Neural crest cell (in vitro differentiated cells): ENCODE data around the gene ASTL. TPM values are rescaled to one million over a fixed set of nuclear protein-coding genes. Genes with fewer than 3 reads are reported as not detected.
"Not testable (repeated sequence)": the region's sequence is repeated elsewhere in the genome, so short reads cannot be mapped to it uniquely, and the experiment has no call there.

Experiments
- DNase-seq: peaks from one replicate; pipeline ENCODE4 v3.0.0; 2021; ENCODE audit warnings: low read depth, mixed read lengths, low spot score
- H3K27ac Mint-ChIP-seq: one replicate; pipeline ENCODE4 v1.8.0; 2021; ENCODE audit warnings: mild to moderate bottlenecking, mixed read lengths; ENCODE audit not compliant: unreplicated experiment
- H3K27me3 Mint-ChIP-seq: 2 replicates; pipeline ENCODE4 v1.8.0; 2021; ENCODE audit warnings: low read depth, mild to moderate bottlenecking, mixed read lengths
- H3K36me3 Mint-ChIP-seq: 2 replicates; pipeline ENCODE4 v1.8.0; 2021; ENCODE audit warnings: low read depth, mild to moderate bottlenecking, mixed read lengths
- H3K4me1 Mint-ChIP-seq: 2 replicates; pipeline ENCODE4 v1.8.0; 2021; ENCODE audit warnings: mixed read lengths
- H3K4me3 Mint-ChIP-seq: one replicate; pipeline ENCODE4 v1.8.0; 2021; ENCODE audit warnings: mild to moderate bottlenecking, mixed read lengths
- H3K9me3 Mint-ChIP-seq: 2 replicates; pipeline ENCODE4 v1.8.0; 2021; ENCODE audit warnings: mixed read lengths
- total RNA-seq: library from RNA; stranded (reverse); gene quantifications from 2 replicates; pipeline ENCODE4 v1.2.1, GENCODE V29; 2021
- TF ChIP-seq, protein P1 (sequence below): fragments of 200-600 bp; sonication (generic); conservative IDR thresholded peaks from 2 replicates; pipeline ENCODE4 v1.5.0; 2021; ENCODE audit warnings: antibody characterized with exemption, mild to moderate bottlenecking

The ASTL gene
- total RNA-seq, 1 donor from 2014 or later: not detected

DNA sequence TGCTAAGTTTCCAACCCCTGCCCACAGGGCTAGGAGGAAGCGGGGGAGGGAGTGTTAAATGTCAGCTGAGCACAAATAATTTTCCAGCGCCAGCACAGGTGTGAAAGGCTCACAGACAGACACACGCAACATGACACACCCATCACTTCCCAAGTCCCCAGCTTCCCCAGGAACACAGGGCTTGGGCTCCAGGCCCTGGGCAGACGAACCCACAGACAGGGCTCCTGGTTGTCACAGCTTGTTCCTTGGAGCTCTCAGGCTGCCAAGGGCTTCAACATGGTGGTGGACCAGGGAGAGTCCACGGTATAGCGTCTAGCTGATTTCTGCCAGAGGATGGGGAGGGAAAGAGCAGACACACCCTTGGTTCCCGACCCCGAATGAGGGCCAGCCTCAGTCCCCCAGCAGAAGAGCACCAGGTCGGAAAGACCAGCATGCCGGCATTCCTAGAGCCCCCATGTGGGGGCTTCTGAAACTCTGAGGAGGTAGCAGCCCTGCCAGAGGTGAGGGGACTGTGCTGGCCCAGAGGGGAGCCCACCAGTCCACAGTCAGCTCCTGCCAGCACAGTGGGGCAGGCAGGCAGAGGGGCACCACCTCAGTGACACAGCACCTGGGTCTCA is 5.0 kb upstream of the ASTL start:
- no peaks in the 10 kb centered on the region for H3K36me3 Mint-ChIP-seq
- DNase-seq: no peak
- peaks cover 8% of the 10 kb centered on the region for H3K4me1 Mint-ChIP-seq
- H3K9me3 Mint-ChIP-seq: no peaks in the 10 kb centered on the region
- peaks cover 44% of the 10 kb centered on the region for H3K27me3 Mint-ChIP-seq
- no peak overlapping the region for H3K27ac Mint-ChIP-seq
- no peak overlapping the region for H3K4me3 Mint-ChIP-seq
- TF ChIP-seq, protein P1, sequence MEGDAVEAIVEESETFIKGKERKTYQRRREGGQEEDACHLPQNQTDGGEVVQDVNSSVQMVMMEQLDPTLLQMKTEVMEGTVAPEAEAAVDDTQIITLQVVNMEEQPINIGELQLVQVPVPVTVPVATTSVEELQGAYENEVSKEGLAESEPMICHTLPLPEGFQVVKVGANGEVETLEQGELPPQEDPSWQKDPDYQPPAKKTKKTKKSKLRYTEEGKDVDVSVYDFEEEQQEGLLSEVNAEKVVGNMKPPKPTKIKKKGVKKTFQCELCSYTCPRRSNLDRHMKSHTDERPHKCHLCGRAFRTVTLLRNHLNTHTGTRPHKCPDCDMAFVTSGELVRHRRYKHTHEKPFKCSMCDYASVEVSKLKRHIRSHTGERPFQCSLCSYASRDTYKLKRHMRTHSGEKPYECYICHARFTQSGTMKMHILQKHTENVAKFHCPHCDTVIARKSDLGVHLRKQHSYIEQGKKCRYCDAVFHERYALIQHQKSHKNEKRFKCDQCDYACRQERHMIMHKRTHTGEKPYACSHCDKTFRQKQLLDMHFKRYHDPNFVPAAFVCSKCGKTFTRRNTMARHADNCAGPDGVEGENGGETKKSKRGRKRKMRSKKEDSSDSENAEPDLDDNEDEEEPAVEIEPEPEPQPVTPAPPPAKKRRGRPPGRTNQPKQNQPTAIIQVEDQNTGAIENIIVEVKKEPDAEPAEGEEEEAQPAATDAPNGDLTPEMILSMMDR: no peak

DNA sequence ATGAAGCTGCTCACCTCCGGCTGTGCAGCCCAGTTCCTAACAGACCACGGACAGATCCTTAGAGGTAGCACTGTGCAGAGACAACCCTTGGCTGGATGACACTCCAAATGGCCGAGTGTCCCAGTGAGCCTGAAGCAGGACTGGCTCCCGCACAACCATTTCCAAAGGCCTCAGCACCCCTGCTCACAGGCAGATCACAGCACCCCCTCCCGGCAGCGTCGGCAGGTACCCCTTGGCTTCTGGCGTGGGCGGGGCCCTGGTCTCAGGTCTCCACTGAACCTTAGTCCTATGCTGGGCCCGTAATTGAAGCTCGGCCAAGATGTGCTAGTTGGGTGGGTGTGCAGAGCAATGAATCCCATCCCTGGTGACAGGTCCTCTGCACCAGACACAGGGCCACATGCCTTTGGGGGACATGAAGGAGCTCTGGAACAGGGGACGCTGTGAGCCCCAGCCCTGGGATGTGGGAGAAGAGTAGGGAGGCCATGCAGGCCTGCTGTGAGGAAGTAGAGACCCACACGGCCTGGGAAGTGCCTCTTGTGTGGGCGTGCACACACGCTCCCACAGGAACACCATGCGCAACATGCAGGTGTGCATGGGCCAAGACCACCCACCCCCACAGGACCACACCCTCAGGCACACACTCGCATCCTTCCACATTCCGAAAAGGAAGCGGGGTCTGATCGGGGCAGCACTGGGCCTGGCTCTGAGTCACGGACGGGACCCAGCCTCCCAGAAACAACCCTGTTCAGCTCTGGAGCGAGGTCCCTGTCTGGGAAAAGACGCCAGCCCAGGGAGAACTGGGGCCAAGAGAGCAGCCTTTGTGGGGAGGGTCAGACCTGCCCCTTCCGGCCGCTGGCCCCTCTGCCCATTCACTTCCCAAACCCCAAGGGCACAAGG is 4.2 kb upstream of the ASTL start:
- Mint-ChIP-seq H3K36me3 (no peaks in the 10 kb centered on the region), H3K4me3 (no peak overlapping the region), H3K27ac (no peak overlapping the region), H3K4me1 (peaks cover 5% of the 10 kb centered on the region), H3K9me3 (no peaks in the 10 kb centered on the region), H3K27me3 (peaks cover 40% of the 10 kb centered on the region)
- TF ChIP-seq, protein P1: no peak
- no peak for DNase-seq

DNA sequence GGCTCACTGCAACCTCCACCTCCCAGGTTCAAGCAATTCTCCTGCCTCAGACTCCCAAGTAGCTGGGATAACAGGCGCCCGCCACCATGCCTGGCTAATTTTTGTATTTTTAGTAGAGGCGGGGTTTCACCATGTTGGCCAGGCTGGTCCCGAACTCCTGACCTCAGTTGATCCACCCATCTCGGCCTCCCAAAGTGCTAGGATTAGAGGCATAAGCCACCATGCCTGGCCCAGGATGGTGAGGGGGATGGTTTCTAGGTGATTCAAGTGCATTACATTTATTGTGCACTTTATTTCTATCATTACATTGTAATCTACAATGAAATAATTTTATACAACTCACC is 3.3 kb upstream of the ASTL start:
- H3K27ac Mint-ChIP-seq, H3K4me3 Mint-ChIP-seq, H3K9me3 Mint-ChIP-seq, DNase-seq, H3K36me3 Mint-ChIP-seq, H3K4me1 Mint-ChIP-seq: not testable (repeated sequence)
- H3K27me3 Mint-ChIP-seq: peaks cover 31% of the 10 kb centered on the region

DNA sequence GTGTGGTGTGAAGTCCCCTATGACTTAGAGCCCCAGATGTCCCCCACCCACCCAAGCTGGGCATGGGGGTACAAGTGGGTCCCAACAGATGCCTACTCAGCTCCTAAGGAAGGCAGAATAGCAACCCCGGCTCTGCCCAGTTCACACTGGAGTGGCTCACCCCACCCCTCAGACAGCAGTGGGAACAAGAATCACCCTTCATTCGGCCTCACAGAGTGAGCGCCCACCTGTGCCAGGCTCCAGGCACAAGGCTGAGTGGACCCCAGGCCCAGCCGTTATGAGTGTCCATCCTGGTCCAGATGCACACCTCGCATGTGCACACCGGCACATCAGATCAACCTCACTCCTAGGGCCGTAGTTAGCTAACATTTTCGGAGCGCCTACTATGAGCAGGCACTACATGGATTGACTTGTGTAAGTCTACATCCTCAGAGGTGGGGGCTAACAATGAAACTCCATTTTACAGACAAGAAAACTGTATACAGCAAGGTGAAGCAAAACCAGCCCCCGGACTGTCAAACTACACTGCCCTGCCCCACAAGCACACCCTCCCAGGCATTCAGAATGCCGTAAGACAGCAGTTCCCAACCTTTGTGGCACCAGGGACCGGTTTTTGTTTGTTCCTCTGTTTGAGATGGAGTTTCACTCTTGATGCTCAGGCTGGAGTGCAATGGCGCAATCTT is 2.8 kb upstream of the ASTL start:
- Mint-ChIP-seq H3K27ac (no peak overlapping the region), H3K27me3 (peaks cover 28% of the 10 kb centered on the region), H3K4me3 (no peak overlapping the region), H3K9me3 (no peaks in the 10 kb centered on the region), H3K4me1 (peaks cover 5% of the 10 kb centered on the region), H3K36me3 (no peaks in the 10 kb centered on the region)
- TF ChIP-seq, protein P1: no peak
- no peak for DNase-seq

DNA sequence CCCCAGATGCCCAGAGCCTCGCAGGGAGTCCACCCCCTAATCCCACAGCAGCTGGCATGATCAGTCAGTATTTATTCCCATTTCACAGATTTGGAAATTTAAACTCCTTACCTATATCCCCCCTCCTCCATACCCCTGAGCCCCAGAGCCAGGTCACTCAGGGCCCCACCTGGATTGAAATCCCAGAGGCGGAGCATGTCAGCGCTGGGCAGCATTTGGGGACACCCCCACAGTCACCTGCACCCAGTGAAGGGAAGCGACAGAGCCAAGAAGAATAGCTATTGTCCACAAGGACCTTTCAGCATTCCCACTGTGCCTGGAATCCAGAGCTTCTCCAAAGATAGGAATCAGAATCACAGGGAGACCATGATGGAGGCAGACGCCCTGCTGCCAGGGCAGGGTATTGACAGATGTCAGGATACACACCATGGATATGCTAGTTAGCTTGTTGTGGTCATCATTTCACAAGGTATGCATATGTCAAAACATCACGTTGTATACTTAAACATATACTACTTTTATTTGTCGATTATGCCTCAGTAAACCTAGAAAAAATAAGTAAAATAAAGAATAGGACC is 968 bp upstream of the ASTL start:
- Mint-ChIP-seq H3K27ac (no peak overlapping the region), H3K36me3 (no peaks in the 10 kb centered on the region)

More for the DNA sequence above, 968 bp upstream of the ASTL start:
- Mint-ChIP-seq H3K9me3 (no peaks in the 10 kb centered on the region), H3K4me3 (no peak overlapping the region), H3K27me3 (peaks cover 18% of the 10 kb centered on the region), H3K4me1 (peaks cover 2% of the 10 kb centered on the region)
- TF ChIP-seq, protein P1: no peak
- no peak for DNase-seq
